K562 (cell line): ENCODE data around the gene ADNP2. TPM values are rescaled to one million over a fixed set of nuclear protein-coding genes. Genes with fewer than 3 reads are reported as not detected.

Experiments
- CHD2 ChIP-seq: IDR thresholded peaks from 2 replicates; pipeline ENCODE4 v1.6.1; 2011; ENCODE audit warnings: low read depth, low read length
- CLOCK ChIP-seq: fragments of 250-450 bp; sonication (Bioruptor Pico); IDR thresholded peaks from 2 replicates; pipeline ENCODE4 v1.4.0; 2020; ENCODE audit warnings: mild to moderate bottlenecking, moderate library complexity, borderline replicate concordance
- E2F8 ChIP-seq: fragments of 450-650 bp; IDR thresholded peaks from 2 replicates; pipeline ENCODE4 v1.7.1; 2018; ENCODE audit warnings: mild to moderate bottlenecking, low read depth; ENCODE audit not compliant: partially characterized antibody
- FOSL1 ChIP-seq: fragments of 200-800 bp; sonication (Bioruptor generic); conservative IDR thresholded peaks from 2 replicates; pipeline ENCODE4 v1.6.1; 2016; ENCODE audit warnings: missing genetic modification characterization, missing compliant biosample characterization
- JUNB ChIP-seq: fragments of 450-650 bp; formaldehyde crosslinking; conservative IDR thresholded peaks from 2 replicates; pipeline ENCODE4 v1.4.0; 2020; ENCODE audit warnings: mild to moderate bottlenecking
- POLR2A ChIP-seq: fragments of 450-650 bp; conservative IDR thresholded peaks from 2 replicates; pipeline ENCODE4 v1.6.1; 2016
- POLR2G ChIP-seq: fragments of 200-400 bp; formaldehyde crosslinking; IDR thresholded peaks from 2 replicates; pipeline ENCODE4 v1.6.1; 2017; ENCODE audit warnings: low read depth, mild to moderate bottlenecking, antibody characterized with exemption, low read length, moderate library complexity
- TOE1 ChIP-seq, 2 experiments: fragments of 450-650 bp in 1 of 2; sonication (generic) in 1 of 2; formaldehyde crosslinking in 1 of 2; IDR thresholded peaks; 2 replicates each; pipeline versions ENCODE4 v1.7.1 to v1.8.0; 2016 to 2022; ENCODE audit warnings: borderline replicate concordance in 2 of 2, mild to moderate bottlenecking in 2 of 2, antibody characterized with exemption in 1 of 2, inconsistent platforms in 1 of 2, low read depth in 1 of 2, missing genetic modification reagents in 1 of 2, moderate library complexity in 1 of 2
- USF2 ChIP-seq: sonication (generic); formaldehyde crosslinking; IDR thresholded peaks from 2 replicates; pipeline ENCODE4 v1.5.0; 2020; ENCODE audit warnings: missing genetic modification reagents
- YY1 ChIP-seq, 3 experiments: IDR thresholded peaks; 2 replicates each; pipeline ENCODE4 v1.6.1; 2011; ENCODE audit warnings: low read length in 2 of 3, mild to moderate bottlenecking in 2 of 3, moderate library complexity in 2 of 3, borderline replicate concordance in 1 of 3, control low read depth in 1 of 3, low read depth in 1 of 3; ENCODE audit not compliant: insufficient read depth in 3 of 3, insufficient replicate concordance in 2 of 3, control insufficient read depth in 1 of 3, insufficient read length in 1 of 3; ENCODE audit errors: extremely low read depth in 1 of 3
- polyA plus RNA-seq, 8 experiments: library from polyadenylated mRNA; depleted of rRNA in 4 of 8; stranded (reverse) in 5 of 8; unstranded in 3 of 8; fragments of >200 nt; fragmentation: Nextera tagmentation in 2 of 8; fragmentation: Illumina TruSeq in 1 of 8; extraction: Ambion mirVana in 2 of 8; extraction: Trizol in 1 of 8; gene quantifications; 2 replicates each; pipeline versions ENCODE4 v1.2.1 to v1.2.3, GENCODE V29; 2011 to 2014; ENCODE audit warnings: inconsistent platforms in 1 of 8, missing spikeins in 1 of 8
- total RNA-seq, 7 experiments: library from RNA; depleted of rRNA in 6 of 7; stranded (reverse); fragments of >200 nt in 6 of 7; fragmentation: Illumina TruSeq in 2 of 7; extraction: Trizol in 2 of 7; gene quantifications; 2 replicates each; pipeline versions ENCODE4 v1.2.1 to v1.2.3, GENCODE V29; 2011 to 2021; ENCODE audit warnings: low replicate concordance in 1 of 7
- TF ChIP-seq, protein P1 (sequence below): fragments of 200-800 bp; sonication (Bioruptor generic); IDR thresholded peaks from 2 replicates; pipeline ENCODE4 v1.6.1; 2017; ENCODE audit warnings: missing genetic modification characterization, missing compliant biosample characterization

ADNP2 gene
- total and polyA plus RNA-seq, 9 of the 15 experiments (the other 6 are each of a cell fraction or from before 2014, with no cell fraction given), result 5.8 to 24.3 (median 16.0) TPM

GRCh38 chr18:80108739-80109675 lies at the start of gene ADNP2 (continued):
- TF ChIP-seq CLOCK (CRISPR knock-in tag) (no peak), POLR2G (peak; percentile 84), E2F8 (peak; percentile 19), CHD2 (peak; percentile 92), POLR2A (peak; percentile 61), FOSL1 (tag) (peak; percentile 92), JUNB (peak; percentile 95), USF2 (CRISPR knock-in tag) (peak; percentile 90), YY1 (IDR thresholded peaks at IDR 0.05; ENCODE audit: borderline replicate concordance in 1 of 3, control insufficient read depth in 1 of 3, extremely low read depth in 1 of 3, insufficient read depth in 3 of 3, insufficient read length in 1 of 3, insufficient replicate concordance in 2 of 3, low read depth in 1 of 3, low read length in 2 of 3) (peak; percentile 51 to 92 (median 85)), TOE1 (IDR thresholded peaks at IDR 0.05; ENCODE audit: borderline replicate concordance) (peak; percentile 95), TOE1 (CRISPR knock-in tag; IDR thresholded peaks at IDR 0.05; ENCODE audit: borderline replicate concordance, low read depth) (no peak)
- TF ChIP-seq, protein P1, sequence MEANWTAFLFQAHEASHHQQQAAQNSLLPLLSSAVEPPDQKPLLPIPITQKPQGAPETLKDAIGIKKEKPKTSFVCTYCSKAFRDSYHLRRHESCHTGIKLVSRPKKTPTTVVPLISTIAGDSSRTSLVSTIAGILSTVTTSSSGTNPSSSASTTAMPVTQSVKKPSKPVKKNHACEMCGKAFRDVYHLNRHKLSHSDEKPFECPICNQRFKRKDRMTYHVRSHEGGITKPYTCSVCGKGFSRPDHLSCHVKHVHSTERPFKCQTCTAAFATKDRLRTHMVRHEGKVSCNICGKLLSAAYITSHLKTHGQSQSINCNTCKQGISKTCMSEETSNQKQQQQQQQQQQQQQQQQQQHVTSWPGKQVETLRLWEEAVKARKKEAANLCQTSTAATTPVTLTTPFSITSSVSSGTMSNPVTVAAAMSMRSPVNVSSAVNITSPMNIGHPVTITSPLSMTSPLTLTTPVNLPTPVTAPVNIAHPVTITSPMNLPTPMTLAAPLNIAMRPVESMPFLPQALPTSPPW (CRISPR knock-in tag), result peak; percentile 56
